HEK293 (cell line): ENCODE results near the gene BRSK1.

Experiments
- CTCF ChIA-PET: fragments of 350-600 bp; formaldehyde crosslinking; extraction: SDS; loops from one replicate; lab custom pipeline; 2021; ENCODE audit warnings: antibody characterized with exemption; lab: Yijun Ruan, JAX
- POLR2A ChIA-PET: fragments of 300-600 bp; formaldehyde crosslinking; extraction: SDS; loops from one replicate; lab custom pipeline; 2020; ENCODE audit warnings: antibody characterized with exemption, inconsistent platforms; lab: Yijun Ruan, JAX
- H3K27ac ChIP-seq: fragments of 200-500 bp; sonication (Bioruptor generic); 2 replicates; pipeline ENCODE4 v1.5.1; 2014; ENCODE audit warnings: low read depth, low read length, control low read depth, inconsistent platforms; ENCODE audit errors: extremely low read depth
- H3K36me3 ChIP-seq, 2 experiments: fragments of 200-500 bp in 1 of 2; sonication (Bioruptor generic) in 1 of 2; 1 replicate in 1 of 2; 2 replicates in 1 of 2; pipeline ENCODE4 v1.5.1; 2014 to 2017; ENCODE audit warnings: inconsistent platforms in 2 of 2, low read length in 2 of 2; ENCODE audit not compliant: control insufficient read depth in 2 of 2, insufficient read depth in 1 of 2
- H3K4me1 ChIP-seq: fragments of 200-500 bp; sonication (Bioruptor generic); 2 replicates; pipeline ENCODE4 v1.5.1; 2014; ENCODE audit warnings: mild to moderate bottlenecking, low read length, inconsistent platforms; ENCODE audit not compliant: control insufficient read depth, insufficient read depth
- H3K4me3 ChIP-seq: 2 replicates; pipeline ENCODE4 v1.5.1; 2011; ENCODE audit warnings: low read depth, mild to moderate bottlenecking, control low read depth, low read length, moderate library complexity
- H3K9me3 ChIP-seq: fragments of 200-500 bp; sonication (Bioruptor generic); 2 replicates; pipeline ENCODE4 v1.5.1; 2014; ENCODE audit warnings: low read depth, low read length, inconsistent platforms; ENCODE audit not compliant: control insufficient read depth, insufficient read depth
- GLIS2 ChIP-seq: fragments of 450-650 bp; formaldehyde crosslinking; IDR thresholded peaks from 2 replicates; pipeline ENCODE4 v1.5.1; 2016; ENCODE audit warnings: missing biosample characterization, missing genetic modification characterization
- HOXD13 ChIP-seq: sonication (generic); formaldehyde crosslinking; IDR thresholded peaks from 2 replicates; pipeline ENCODE4 v1.8.0; 2022; ENCODE audit warnings: missing genetic modification reagents, borderline replicate concordance
- SALL2 ChIP-seq: fragments of 450-650 bp; formaldehyde crosslinking; IDR thresholded peaks from 2 replicates; pipeline ENCODE4 v1.5.0; 2017; ENCODE audit warnings: missing biosample characterization, mild to moderate bottlenecking, missing genetic modification characterization, borderline replicate concordance
- YY1 ChIP-seq: fragments of 450-650 bp; formaldehyde crosslinking; IDR thresholded peaks from 2 replicates; pipeline ENCODE4 v1.5.1; 2018; ENCODE audit warnings: missing biosample characterization, missing genetic modification characterization
- ZFP69B ChIP-seq: fragments of 450-650 bp; formaldehyde crosslinking; IDR thresholded peaks from 2 replicates; pipeline ENCODE4 v1.5.1; 2016; ENCODE audit warnings: missing biosample characterization, missing genetic modification characterization
- ZNF621 ChIP-seq: fragments of 450-650 bp; formaldehyde crosslinking; IDR thresholded peaks from 2 replicates; pipeline ENCODE4 v1.5.1; 2017; ENCODE audit warnings: missing biosample characterization, missing genetic modification characterization
- ZNF777 ChIP-seq: fragments of 450-650 bp; formaldehyde crosslinking; IDR thresholded peaks from 2 replicates; pipeline ENCODE4 v1.5.1; 2017; ENCODE audit warnings: missing biosample characterization, missing genetic modification characterization, borderline replicate concordance
- TF ChIP-seq, protein P1 (sequence below): fragments of 450-650 bp; formaldehyde crosslinking; IDR thresholded peaks from 2 replicates; pipeline ENCODE4 v1.5.1; 2016; ENCODE audit warnings: missing biosample characterization, missing genetic modification characterization
- TF ChIP-seq, protein P2 (sequence below): fragments of 450-650 bp; formaldehyde crosslinking; IDR thresholded peaks from 2 replicates; pipeline ENCODE4 v1.5.1; 2016; ENCODE audit warnings: missing biosample characterization, missing genetic modification characterization
- TF ChIP-seq, protein P3 (sequence below): sonication (generic); formaldehyde crosslinking; IDR thresholded peaks from 2 replicates; pipeline ENCODE4 v1.8.1; 2022; ENCODE audit warnings: mild to moderate bottlenecking, moderate library complexity, missing genetic modification reagents
- TF ChIP-seq, protein P4 (sequence below): fragments of 450-650 bp; formaldehyde crosslinking; IDR thresholded peaks from 2 replicates; pipeline ENCODE4 v1.5.1; 2016; ENCODE audit warnings: missing biosample characterization, missing genetic modification characterization, low read depth
- TF ChIP-seq, protein P5 (sequence below): fragments of 450-650 bp; formaldehyde crosslinking; IDR thresholded peaks from 2 replicates; pipeline ENCODE4 v1.5.1; 2016; ENCODE audit warnings: missing biosample characterization, missing genetic modification characterization
- TF ChIP-seq, protein P6 (sequence below): fragments of 450-650 bp; formaldehyde crosslinking; IDR thresholded peaks from 2 replicates; pipeline ENCODE4 v1.5.1; 2016; ENCODE audit warnings: missing biosample characterization, missing genetic modification characterization, low read depth

BRSK1 gene

DNA sequence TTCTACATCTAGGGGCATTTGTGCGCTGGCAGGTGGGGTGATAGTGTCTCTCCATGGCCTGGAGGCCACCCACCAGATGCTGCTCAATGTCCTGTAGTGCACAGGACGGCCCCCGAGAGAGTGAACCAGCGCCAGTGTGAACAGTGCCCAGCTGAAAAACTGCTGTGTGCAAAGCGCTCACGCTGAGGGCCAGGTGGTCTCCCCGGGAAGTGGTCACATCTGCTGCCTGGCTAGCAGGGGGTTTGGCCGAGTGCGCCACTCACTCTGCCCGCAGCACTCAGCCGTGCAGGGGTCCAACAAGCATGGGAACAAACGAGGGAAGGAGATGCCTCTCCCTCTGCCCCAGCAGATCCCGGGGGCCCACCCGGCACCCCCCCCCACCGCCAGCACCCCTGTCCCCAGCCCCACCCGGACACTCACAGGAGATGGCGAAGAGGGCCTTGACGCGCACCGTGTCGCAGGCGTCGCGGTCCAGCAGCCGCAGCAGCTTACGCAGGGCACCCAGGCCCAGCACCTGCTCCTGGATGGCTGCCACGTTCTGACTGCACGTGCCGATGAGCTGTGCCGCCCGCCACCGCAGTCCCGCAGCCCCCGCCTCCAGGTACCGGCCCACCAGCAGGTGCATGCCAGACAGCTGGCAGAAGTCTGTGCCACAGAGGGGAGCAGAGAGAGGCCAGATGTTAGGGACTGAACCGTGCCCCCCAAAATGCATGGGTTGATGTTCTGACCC lies 9.7 kb upstream of the BRSK1 start:
- H3K9me3 ChIP-seq = no peaks in the 10 kb centered on the region
- peaks cover 10 to 68% of the 10 kb centered on the region in 2 experiments; a peak in 2 of 3 replicates for H3K36me3 ChIP-seq
- H3K4me1 ChIP-seq = peaks cover 4% of the 10 kb centered on the region
- H3K4me3 ChIP-seq = no peak overlapping the region
- no peak overlapping the region for H3K27ac ChIP-seq
- CTCF ChIA-PET = no interaction called here
- POLR2A ChIA-PET = no interaction called here
- TF ChIP-seq HOXD13 = no peak
- TF ChIP-seq, protein P1, sequence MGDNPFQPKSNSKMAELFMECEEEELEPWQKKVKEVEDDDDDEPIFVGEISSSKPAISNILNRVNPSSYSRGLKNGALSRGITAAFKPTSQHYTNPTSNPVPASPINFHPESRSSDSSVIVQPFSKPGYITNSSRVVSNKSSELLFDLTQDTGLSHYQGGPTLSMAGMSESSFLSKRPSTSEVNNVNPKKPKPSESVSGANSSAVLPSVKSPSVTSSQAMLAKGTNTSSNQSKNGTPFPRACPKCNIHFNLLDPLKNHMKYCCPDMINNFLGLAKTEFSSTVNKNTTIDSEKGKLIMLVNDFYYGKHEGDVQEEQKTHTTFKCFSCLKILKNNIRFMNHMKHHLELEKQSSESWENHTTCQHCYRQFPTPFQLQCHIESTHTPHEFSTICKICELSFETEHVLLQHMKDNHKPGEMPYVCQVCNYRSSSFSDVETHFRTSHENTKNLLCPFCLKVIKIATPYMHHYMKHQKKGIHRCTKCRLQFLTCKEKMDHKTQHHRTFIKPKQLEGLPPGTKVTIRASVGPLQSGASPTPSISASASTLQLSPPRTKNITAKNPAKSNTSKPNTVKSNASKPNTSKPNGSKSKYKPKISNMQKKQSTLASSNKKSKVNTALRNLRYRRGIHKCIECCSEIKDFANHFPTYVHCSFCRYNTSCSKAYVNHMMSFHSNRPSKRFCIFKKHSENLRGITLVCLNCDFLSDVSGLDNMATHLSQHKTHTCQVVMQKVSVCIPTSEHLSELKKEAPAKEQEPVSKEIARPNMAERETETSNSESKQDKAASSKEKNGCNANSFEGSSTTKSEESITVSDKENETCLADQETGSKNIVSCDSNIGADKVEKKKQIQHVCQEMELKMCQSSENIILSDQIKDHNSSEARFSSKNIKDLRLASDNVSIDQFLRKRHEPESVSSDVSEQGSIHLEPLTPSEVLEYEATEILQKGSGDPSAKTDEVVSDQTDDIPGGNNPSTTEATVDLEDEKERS = no peak
- no peak for TF ChIP-seq SALL2 (tag by site-specific recombination)
- TF ChIP-seq, protein P2, sequence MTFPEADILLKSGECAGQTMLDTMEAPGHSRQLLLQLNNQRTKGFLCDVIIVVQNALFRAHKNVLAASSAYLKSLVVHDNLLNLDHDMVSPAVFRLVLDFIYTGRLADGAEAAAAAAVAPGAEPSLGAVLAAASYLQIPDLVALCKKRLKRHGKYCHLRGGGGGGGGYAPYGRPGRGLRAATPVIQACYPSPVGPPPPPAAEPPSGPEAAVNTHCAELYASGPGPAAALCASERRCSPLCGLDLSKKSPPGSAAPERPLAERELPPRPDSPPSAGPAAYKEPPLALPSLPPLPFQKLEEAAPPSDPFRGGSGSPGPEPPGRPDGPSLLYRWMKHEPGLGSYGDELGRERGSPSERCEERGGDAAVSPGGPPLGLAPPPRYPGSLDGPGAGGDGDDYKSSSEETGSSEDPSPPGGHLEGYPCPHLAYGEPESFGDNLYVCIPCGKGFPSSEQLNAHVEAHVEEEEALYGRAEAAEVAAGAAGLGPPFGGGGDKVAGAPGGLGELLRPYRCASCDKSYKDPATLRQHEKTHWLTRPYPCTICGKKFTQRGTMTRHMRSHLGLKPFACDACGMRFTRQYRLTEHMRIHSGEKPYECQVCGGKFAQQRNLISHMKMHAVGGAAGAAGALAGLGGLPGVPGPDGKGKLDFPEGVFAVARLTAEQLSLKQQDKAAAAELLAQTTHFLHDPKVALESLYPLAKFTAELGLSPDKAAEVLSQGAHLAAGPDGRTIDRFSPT (tag by site-specific recombination) = no peak
- TF ChIP-seq, protein P3, sequence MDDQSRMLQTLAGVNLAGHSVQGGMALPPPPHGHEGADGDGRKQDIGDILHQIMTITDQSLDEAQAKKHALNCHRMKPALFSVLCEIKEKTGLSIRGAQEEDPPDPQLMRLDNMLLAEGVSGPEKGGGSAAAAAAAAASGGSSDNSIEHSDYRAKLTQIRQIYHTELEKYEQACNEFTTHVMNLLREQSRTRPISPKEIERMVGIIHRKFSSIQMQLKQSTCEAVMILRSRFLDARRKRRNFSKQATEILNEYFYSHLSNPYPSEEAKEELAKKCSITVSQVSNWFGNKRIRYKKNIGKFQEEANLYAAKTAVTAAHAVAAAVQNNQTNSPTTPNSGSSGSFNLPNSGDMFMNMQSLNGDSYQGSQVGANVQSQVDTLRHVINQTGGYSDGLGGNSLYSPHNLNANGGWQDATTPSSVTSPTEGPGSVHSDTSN (CRISPR knock-in tag) = no peak
- no peak for TF ChIP-seq GLIS2 (tag by site-specific recombination)
- no peak for TF ChIP-seq ZNF777 (tag by site-specific recombination)
- TF ChIP-seq ZFP69B = no peak
- TF ChIP-seq ZNF621 (tag by site-specific recombination) = no peak
- TF ChIP-seq, protein P4, sequence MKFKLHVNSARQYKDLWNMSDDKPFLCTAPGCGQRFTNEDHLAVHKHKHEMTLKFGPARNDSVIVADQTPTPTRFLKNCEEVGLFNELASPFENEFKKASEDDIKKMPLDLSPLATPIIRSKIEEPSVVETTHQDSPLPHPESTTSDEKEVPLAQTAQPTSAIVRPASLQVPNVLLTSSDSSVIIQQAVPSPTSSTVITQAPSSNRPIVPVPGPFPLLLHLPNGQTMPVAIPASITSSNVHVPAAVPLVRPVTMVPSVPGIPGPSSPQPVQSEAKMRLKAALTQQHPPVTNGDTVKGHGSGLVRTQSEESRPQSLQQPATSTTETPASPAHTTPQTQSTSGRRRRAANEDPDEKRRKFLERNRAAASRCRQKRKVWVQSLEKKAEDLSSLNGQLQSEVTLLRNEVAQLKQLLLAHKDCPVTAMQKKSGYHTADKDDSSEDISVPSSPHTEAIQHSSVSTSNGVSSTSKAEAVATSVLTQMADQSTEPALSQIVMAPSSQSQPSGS (tag by site-specific recombination) = no peak
- TF ChIP-seq, protein P5, sequence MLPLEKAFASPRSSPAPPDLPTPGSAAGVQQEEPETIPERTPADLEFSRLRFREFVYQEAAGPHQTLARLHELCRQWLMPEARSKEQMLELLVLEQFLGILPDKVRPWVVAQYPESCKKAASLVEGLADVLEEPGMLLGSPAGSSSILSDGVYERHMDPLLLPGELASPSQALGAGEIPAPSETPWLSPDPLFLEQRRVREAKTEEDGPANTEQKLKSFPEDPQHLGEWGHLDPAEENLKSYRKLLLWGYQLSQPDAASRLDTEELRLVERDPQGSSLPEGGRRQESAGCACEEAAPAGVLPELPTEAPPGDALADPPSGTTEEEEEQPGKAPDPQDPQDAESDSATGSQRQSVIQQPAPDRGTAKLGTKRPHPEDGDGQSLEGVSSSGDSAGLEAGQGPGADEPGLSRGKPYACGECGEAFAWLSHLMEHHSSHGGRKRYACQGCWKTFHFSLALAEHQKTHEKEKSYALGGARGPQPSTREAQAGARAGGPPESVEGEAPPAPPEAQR = no peak
- no peak for TF ChIP-seq YY1 (tag by site-specific recombination)
- TF ChIP-seq, protein P6, sequence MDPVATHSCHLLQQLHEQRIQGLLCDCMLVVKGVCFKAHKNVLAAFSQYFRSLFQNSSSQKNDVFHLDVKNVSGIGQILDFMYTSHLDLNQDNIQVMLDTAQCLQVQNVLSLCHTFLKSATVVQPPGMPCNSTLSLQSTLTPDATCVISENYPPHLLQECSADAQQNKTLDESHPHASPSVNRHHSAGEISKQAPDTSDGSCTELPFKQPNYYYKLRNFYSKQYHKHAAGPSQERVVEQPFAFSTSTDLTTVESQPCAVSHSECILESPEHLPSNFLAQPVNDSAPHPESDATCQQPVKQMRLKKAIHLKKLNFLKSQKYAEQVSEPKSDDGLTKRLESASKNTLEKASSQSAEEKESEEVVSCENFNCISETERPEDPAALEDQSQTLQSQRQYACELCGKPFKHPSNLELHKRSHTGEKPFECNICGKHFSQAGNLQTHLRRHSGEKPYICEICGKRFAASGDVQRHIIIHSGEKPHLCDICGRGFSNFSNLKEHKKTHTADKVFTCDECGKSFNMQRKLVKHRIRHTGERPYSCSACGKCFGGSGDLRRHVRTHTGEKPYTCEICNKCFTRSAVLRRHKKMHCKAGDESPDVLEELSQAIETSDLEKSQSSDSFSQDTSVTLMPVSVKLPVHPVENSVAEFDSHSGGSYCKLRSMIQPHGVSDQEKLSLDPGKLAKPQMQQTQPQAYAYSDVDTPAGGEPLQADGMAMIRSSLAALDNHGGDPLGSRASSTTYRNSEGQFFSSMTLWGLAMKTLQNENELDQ (tag by site-specific recombination) = no peak
